A549 (cell line): ENCODE results near the gene SREK1IP1. TPM values are rescaled to one million over a fixed set of nuclear protein-coding genes. Genes with fewer than 3 reads are reported as not detected.

Source experiments
- ATAC-seq, 2 experiments: fragments of 200-7000 bp in 1 of 2; fragments of >200 bp in 1 of 2; cut with Nextera tagmentation in 1 of 2; cut with Tn5 transposase in 1 of 2; 3 replicates each; pipeline versions ENCODE4 v1.8.0 to v1.9.1; 2018 to 2020; ENCODE audit warnings: mild to moderate bottlenecking in 1 of 2, moderate library complexity in 1 of 2
- CTCF ChIA-PET: fragments of 300-600 bp; sonication (Branson Sonifier 250); formaldehyde crosslinking; extraction: SDS; loops from one replicate; lab custom pipeline; 2021; ENCODE audit warnings: antibody characterized with exemption, inconsistent platforms; lab: Yijun Ruan, JAX
- POLR2A ChIA-PET: fragments of 350-600 bp; formaldehyde crosslinking; extraction: SDS; loops from one replicate; lab custom pipeline; 2021; ENCODE audit warnings: antibody characterized with exemption, inconsistent platforms; lab: Yijun Ruan, JAX
- DNase-seq, 2 experiments: peaks; one replicate each; pipeline versions ENCODE4 v3.0.0 to v3.0.0-alpha.2; 2011 to 2016; ENCODE audit warnings: low read depth in 1 of 2, low spot score in 1 of 2
- FAIRE-seq: peaks from 2 replicates; lab custom pipeline; 2011; peaks lifted over from hg19 to GRCh38; lab: Jason Lieb, UNC
- H3K27ac ChIP-seq, 2 experiments: fragments of >200 bp; sonication (Bioruptor Twin); formaldehyde crosslinking; 3 replicates each; pipeline ENCODE4 v1.5.1; 2016 to 2017
- H3K4me1 ChIP-seq: fragments of >200 bp; sonication (Bioruptor Twin); formaldehyde crosslinking; 3 replicates; pipeline ENCODE4 v1.6.1; 2016
- H3K4me2 ChIP-seq: fragments of >200 bp; sonication (Bioruptor Twin); formaldehyde crosslinking; 3 replicates; pipeline ENCODE4 v1.6.1; 2016
- H3K4me3 ChIP-seq: fragments of >200 bp; sonication (Bioruptor Twin); formaldehyde crosslinking; 3 replicates; pipeline ENCODE4 v1.5.1; 2016
- H3K9me3 ChIP-seq: fragments of >200 bp; sonication (Bioruptor Twin); formaldehyde crosslinking; 3 replicates; pipeline ENCODE4 v1.6.1; 2016
- CBX8 ChIP-seq: fragments of 200-600 bp; sonication (generic); IDR thresholded peaks from 2 replicates; pipeline ENCODE4 v1.6.1; 2016
- CEBPB ChIP-seq, 2 experiments: fragments of >200 bp in 1 of 2; sonication (Bioruptor Twin) in 1 of 2; formaldehyde crosslinking in 1 of 2; IDR thresholded peaks; 2 replicates each; pipeline ENCODE4 v1.6.1; 2012 to 2016
- CHD2 ChIP-seq: fragments of 150-350 bp; IDR thresholded peaks from 2 replicates; pipeline ENCODE4 v1.6.1; 2014; ENCODE audit warnings: low read length; ENCODE audit not compliant: partially characterized antibody
- CHD4 ChIP-seq: fragments of 200-600 bp; sonication (generic); IDR thresholded peaks from 2 replicates; pipeline ENCODE4 v1.6.1; 2016; ENCODE audit warnings: antibody characterized with exemption, mild to moderate bottlenecking, borderline replicate concordance
- EHF ChIP-seq: fragments of 250-450 bp; sonication (Bioruptor Pico); IDR thresholded peaks from 2 replicates; pipeline ENCODE4 v1.5.0; 2020; ENCODE audit warnings: mild to moderate bottlenecking
- EHMT2 ChIP-seq: fragments of 200-600 bp; sonication (generic); IDR thresholded peaks from 2 replicates; pipeline ENCODE4 v1.6.1; 2016; ENCODE audit warnings: antibody characterized with exemption, low read depth, mild to moderate bottlenecking, moderate library complexity
- FOXS1 ChIP-seq: fragments of 250-450 bp; sonication (Bioruptor Pico); IDR thresholded peaks from 2 replicates; pipeline ENCODE4 v1.5.0; 2020; ENCODE audit warnings: mild to moderate bottlenecking, moderate library complexity
- GATA3 ChIP-seq: IDR thresholded peaks from 2 replicates; pipeline ENCODE4 v1.6.1; 2012; ENCODE audit warnings: borderline replicate concordance
- HDAC2 ChIP-seq: fragments of 200-600 bp; sonication (generic); IDR thresholded peaks from 2 replicates; pipeline ENCODE4 v1.6.1; 2016
- HOXB13 ChIP-seq: fragments of 250-450 bp; sonication (Bioruptor Pico); IDR thresholded peaks from 2 replicates; pipeline ENCODE4 v1.5.0; 2020; ENCODE audit warnings: low read depth, mild to moderate bottlenecking, moderate library complexity
- JUNB ChIP-seq: fragments of >200 bp; sonication (Bioruptor Twin); formaldehyde crosslinking; IDR thresholded peaks from 2 replicates; pipeline ENCODE4 v1.6.1; 2016
- KDM1A ChIP-seq: fragments of 200-600 bp; sonication (generic); IDR thresholded peaks from 2 replicates; pipeline ENCODE4 v1.6.1; 2016; ENCODE audit warnings: low read depth, mild to moderate bottlenecking
- KDM5A ChIP-seq: fragments of 200-600 bp; sonication (generic); IDR thresholded peaks from 2 replicates; pipeline ENCODE4 v1.6.1; 2016; ENCODE audit warnings: antibody characterized with exemption, mild to moderate bottlenecking
- NR3C1 ChIP-seq: fragments of >200 bp; sonication (Bioruptor Twin); formaldehyde crosslinking; IDR thresholded peaks from 3 replicates; pipeline ENCODE4 v1.6.1; 2017
- POLR2A ChIP-seq: IDR thresholded peaks from 2 replicates; pipeline ENCODE4 v1.6.1; 2012; ENCODE audit warnings: mild to moderate bottlenecking, low read length
- RARB ChIP-seq: fragments of 250-450 bp; sonication (Bioruptor Pico); IDR thresholded peaks from 2 replicates; pipeline ENCODE4 v1.8.0; 2021; ENCODE audit warnings: mild to moderate bottlenecking, moderate library complexity
- RFX5 ChIP-seq: fragments of 450-650 bp; IDR thresholded peaks from 2 replicates; pipeline ENCODE4 v1.7.1; 2014; ENCODE audit warnings: antibody characterized with exemption, mild to moderate bottlenecking, moderate library complexity
- SMC3 ChIP-seq: fragments of >200 bp; sonication (Bioruptor Twin); formaldehyde crosslinking; IDR thresholded peaks from 3 replicates; pipeline ENCODE4 v1.6.1; 2018; ENCODE audit warnings: inconsistent platforms
- ZFP36 ChIP-seq: fragments of 450-650 bp; IDR thresholded peaks from 2 replicates; pipeline ENCODE4 v1.6.1; 2014; ENCODE audit warnings: borderline replicate concordance; ENCODE audit not compliant: partially characterized antibody
- WGBS: methylation state at CpG from one replicate; pipeline ENCODE4 v1.1.6; 2017; ENCODE audit errors: missing lambda C conversion rate; 5-methylcytosine and 5-hydroxymethylcytosine counted together
- polyA plus RNA-seq, 4 experiments: library from polyadenylated mRNA; depleted of rRNA in 3 of 4; stranded (reverse); fragments of >200 nt; fragmentation: RNase III in 1 of 4; extraction: RNeasy Plus Mini Kit Qiagen cat#74134 plus additional on column Dnase treatment in 1 of 4; gene quantifications; 2 replicates in 3 of 4; 3 replicates in 1 of 4; pipeline ENCODE4 v1.2.3, GENCODE V29; 2011 to 2017
- TF ChIP-seq, protein P1 (sequence below): fragments of 250-450 bp; sonication (Bioruptor Pico); IDR thresholded peaks from 2 replicates; pipeline ENCODE4 v1.5.0; 2021; ENCODE audit warnings: mild to moderate bottlenecking, moderate library complexity, borderline replicate concordance
- TF ChIP-seq, protein P2 (sequence below): fragments of 150-350 bp; IDR thresholded peaks from 2 replicates; pipeline ENCODE4 v1.6.1; 2014; ENCODE audit warnings: low read depth, mild to moderate bottlenecking, low read length
- TF ChIP-seq, protein P3 (sequence below): fragments of >200 bp; sonication (Bioruptor Twin); formaldehyde crosslinking; IDR thresholded peaks from 3 replicates; pipeline ENCODE4 v1.6.1; 2016

Gene SREK1IP1
- polyA plus RNA-seq, 2 of the 4 experiments (the other 2 are of a cell fraction), result 4.7 to 7.5 TPM

DNA sequence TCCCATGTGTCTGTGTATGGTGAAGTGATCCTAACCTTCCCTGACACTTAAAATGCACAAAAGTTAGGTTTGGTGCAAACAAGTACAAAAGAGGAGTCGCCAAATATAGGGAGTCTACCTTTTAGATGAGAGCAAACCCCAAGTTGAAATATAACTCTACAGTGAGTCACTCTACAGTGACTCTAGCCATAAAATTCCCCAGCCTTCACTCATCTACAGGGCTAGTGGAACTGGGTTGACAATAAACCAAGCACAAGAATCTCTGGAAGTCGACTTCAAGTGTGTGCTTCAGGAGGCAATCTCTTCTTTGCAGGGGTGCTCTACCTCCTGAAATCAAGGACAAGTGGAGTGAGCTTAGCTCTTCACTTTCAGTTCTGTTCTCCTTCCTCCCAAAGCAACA, 74.9 kb downstream of the SREK1IP1 start:
- POLR2A ChIA-PET, result no interaction called here
- H3K27ac ChIP-seq, result no peak overlapping the region
- CTCF ChIA-PET, result no interaction called here
- ATAC-seq, result no peak
- no peak overlapping the region for H3K4me3 ChIP-seq
- 0% methylated on average over 2 of the region's 2 CpGs for WGBS
- H3K4me2 ChIP-seq, result no peak overlapping the region
- no peaks in the 10 kb centered on the region for H3K4me1 ChIP-seq
- no peaks in the 10 kb centered on the region for H3K9me3 ChIP-seq
- no peak for FAIRE-seq
- no peak for DNase-seq
- no peak for TF ChIP-seq RFX5
- no peak for TF ChIP-seq FOXS1 (CRISPR knock-in tag)
- no peak for TF ChIP-seq ZFP36
- no peak for TF ChIP-seq RARB
- no peak for TF ChIP-seq KDM5A
- TF ChIP-seq HOXB13 (CRISPR knock-in tag), result no peak
- TF ChIP-seq CHD2, result no peak
- TF ChIP-seq CBX8, result no peak
- no peak for TF ChIP-seq SMC3
- TF ChIP-seq EHMT2, result no peak
- no peak for TF ChIP-seq NR3C1
- no peak for TF ChIP-seq POLR2A
- no peak for TF ChIP-seq CHD4
- TF ChIP-seq CEBPB (IDR thresholded peaks at IDR 0.05), result no peak
- TF ChIP-seq, protein P1, sequence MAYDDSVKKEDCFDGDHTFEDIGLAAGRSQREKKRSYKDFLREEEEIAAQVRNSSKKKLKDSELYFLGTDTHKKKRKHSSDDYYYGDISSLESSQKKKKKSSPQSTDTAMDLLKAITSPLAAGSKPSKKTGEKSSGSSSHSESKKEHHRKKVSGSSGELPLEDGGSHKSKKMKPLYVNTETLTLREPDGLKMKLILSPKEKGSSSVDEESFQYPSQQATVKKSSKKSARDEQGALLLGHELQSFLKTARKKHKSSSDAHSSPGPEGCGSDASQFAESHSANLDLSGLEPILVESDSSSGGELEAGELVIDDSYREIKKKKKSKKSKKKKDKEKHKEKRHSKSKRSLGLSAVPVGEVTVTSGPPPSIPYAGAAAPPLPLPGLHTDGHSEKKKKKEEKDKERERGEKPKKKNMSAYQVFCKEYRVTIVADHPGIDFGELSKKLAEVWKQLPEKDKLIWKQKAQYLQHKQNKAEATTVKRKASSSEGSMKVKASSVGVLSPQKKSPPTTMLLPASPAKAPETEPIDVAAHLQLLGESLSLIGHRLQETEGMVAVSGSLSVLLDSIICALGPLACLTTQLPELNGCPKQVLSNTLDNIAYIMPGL (CRISPR knock-in tag), result no peak
- TF ChIP-seq, all 56 proteins: peak for 0

DNA sequence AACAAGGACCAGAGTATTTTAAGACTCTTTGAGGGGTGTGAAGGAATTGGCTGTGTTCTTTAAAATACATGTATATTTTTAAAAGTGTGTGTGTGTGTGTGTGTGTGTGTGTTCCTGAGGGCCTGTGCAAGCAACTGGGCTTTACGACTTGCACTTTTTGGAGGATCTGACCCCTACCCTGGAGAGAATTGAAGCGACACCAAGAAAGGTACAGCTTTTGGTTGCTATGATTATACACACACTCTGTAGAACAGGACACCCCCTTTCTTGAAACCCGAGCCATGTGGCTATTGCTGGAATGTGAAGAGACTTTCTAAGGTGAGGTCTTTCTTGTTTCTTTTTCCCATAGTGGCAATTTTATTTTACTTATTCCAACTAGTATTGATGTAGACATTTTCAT, 77.2 kb downstream of the SREK1IP1 start:
- Histone ChIP-seq H3K4me1 (no peaks in the 10 kb centered on the region), H3K9me3 (no peaks in the 10 kb centered on the region), H3K4me3 (peak overlapping the region; percentile 43), H3K27ac (no peak overlapping the region), H3K4me2 (peak overlapping the region; percentile 96)
- CTCF ChIA-PET, result no interaction called here
- ATAC-seq (no peak), FAIRE-seq (no peak), DNase-seq (peak in 1 of 2 experiments; percentile 1)
- POLR2A ChIA-PET, result no interaction called here
- 47% methylated on average over 3 of the region's 3 CpGs for WGBS
- TF ChIP-seq EHF (CRISPR knock-in tag) (no peak), KDM1A (no peak), GATA3 (no peak)
- TF ChIP-seq, protein P2, sequence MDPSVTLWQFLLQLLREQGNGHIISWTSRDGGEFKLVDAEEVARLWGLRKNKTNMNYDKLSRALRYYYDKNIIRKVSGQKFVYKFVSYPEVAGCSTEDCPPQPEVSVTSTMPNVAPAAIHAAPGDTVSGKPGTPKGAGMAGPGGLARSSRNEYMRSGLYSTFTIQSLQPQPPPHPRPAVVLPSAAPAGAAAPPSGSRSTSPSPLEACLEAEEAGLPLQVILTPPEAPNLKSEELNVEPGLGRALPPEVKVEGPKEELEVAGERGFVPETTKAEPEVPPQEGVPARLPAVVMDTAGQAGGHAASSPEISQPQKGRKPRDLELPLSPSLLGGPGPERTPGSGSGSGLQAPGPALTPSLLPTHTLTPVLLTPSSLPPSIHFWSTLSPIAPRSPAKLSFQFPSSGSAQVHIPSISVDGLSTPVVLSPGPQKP, result no peak
- TF ChIP-seq, protein P3, sequence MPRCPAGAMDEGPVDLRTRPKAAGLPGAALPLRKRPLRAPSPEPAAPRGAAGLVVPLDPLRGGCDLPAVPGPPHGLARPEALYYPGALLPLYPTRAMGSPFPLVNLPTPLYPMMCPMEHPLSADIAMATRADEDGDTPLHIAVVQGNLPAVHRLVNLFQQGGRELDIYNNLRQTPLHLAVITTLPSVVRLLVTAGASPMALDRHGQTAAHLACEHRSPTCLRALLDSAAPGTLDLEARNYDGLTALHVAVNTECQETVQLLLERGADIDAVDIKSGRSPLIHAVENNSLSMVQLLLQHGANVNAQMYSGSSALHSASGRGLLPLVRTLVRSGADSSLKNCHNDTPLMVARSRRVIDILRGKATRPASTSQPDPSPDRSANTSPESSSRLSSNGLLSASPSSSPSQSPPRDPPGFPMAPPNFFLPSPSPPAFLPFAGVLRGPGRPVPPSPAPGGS, result no peak

DNA sequence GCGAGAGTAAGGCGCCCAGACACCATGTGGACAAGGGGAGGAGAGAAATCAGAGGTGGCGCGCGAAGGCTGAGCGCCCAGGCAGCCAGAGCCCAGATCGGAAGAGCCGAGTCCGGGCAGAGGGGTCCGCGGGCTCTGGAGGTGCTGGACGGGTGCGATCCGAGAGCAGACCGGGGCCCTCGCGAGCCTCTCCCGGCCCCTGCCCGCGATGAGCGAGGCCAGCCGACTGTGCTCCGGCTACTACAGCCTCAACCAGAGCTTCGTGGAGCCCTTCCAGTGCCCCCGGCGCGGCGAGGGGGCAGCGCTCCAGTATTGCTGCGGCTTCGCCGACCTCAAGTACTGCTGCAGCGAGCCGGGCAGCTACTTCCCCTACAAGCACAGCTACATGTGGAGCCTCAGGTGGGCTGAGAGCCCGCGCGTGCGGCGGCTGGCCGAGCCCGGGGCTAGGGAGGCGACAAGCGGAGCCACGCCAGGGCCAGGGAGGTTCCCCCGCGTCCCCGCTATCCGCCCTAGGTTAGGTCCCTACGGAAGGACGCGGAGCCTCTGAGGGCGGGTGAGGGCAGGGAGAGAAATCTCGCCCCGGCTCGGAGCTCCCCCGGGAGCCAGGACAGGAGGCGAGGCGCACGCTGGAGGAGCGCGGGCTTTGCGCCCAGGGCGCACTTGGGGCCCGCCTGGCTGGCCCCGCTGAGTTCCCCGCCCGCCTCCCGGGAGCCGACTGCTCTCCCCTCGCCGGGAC, 77.9 kb downstream of the SREK1IP1 start, which contains the start of gene SHISAL2B:
Gene SHISAL2B (plus strand): TSS at position 87 of the 735 bp plus-strand sequence. CDS start 121 bp downstream, at position 208.
- ChIA-PET POLR2A (no interaction called here), CTCF (no interaction called here)
- Histone ChIP-seq H3K27ac (peak within 1 kb of the TSS in 1 of 2 experiments; percentile 45; a peak in 1 of 6 replicates), H3K9me3 (no peaks in the 10 kb centered on the region), H3K4me2 (peak within 1 kb of the TSS; percentile 96), H3K4me1 (no peaks in the 10 kb centered on the region), H3K4me3 (peak within 1 kb of the TSS; percentile 43)
- TF ChIP-seq HDAC2 (peak; percentile 71; the same call in 1 of the 2 replicates), JUNB (no peak)
- peak; percentile 71 to 85 for ATAC-seq
- 6% methylated on average over 30 of the region's 71 CpGs for WGBS
- no peak for FAIRE-seq
- DNase-seq, result peak; percentile 22 to 30
